Endothelial cell (in vitro differentiated cells): ENCODE data around the gene EIF4G3. TPM values are rescaled to one million over a fixed set of nuclear protein-coding genes. Genes with fewer than 3 reads are reported as not detected.

Source experiments
- DNase-seq: peaks from one replicate; pipeline ENCODE4 v3.0.0; 2021; ENCODE audit warnings: low spot score
- H3K27ac Mint-ChIP-seq: one replicate; pipeline ENCODE4 v1.8.0; 2021; ENCODE audit warnings: mixed read lengths, inconsistent platforms; ENCODE audit not compliant: unreplicated experiment
- H3K27me3 Mint-ChIP-seq: one replicate; pipeline ENCODE4 v1.8.0; 2021; ENCODE audit warnings: mild to moderate bottlenecking, moderate library complexity, mixed read lengths, inconsistent platforms; ENCODE audit not compliant: unreplicated experiment
- H3K36me3 Mint-ChIP-seq: one replicate; pipeline ENCODE4 v1.8.0; 2021; ENCODE audit warnings: mild to moderate bottlenecking, low read depth, mixed read lengths, inconsistent platforms; ENCODE audit not compliant: unreplicated experiment
- H3K4me1 Mint-ChIP-seq: one replicate; pipeline ENCODE4 v1.8.0; 2021; ENCODE audit warnings: mild to moderate bottlenecking, mixed read lengths, inconsistent platforms; ENCODE audit not compliant: unreplicated experiment
- H3K4me3 Mint-ChIP-seq: one replicate; pipeline ENCODE4 v1.8.0; 2021; ENCODE audit warnings: mild to moderate bottlenecking, mixed read lengths, inconsistent platforms; ENCODE audit not compliant: unreplicated experiment
- H3K9me3 Mint-ChIP-seq: one replicate; pipeline ENCODE4 v1.8.0; 2021; ENCODE audit warnings: mixed read lengths, inconsistent platforms; ENCODE audit not compliant: unreplicated experiment
- CTCF ChIP-seq: fragments of 200-600 bp; sonication (generic); IDR thresholded peaks from one replicate; pipeline ENCODE4 v1.5.0; 2021; ENCODE audit warnings: antibody characterized with exemption; ENCODE audit not compliant: unreplicated experiment
- total RNA-seq: library from RNA; stranded (reverse); fragmentation: NEBNext Ultra II Directional; extraction: Animal tissue kit (Norgen Biotek cat#: 25700); gene quantifications from one replicate; pipeline ENCODE4 v1.2.1, GENCODE V29; 2021; ENCODE audit not compliant: unreplicated experiment

Gene EIF4G3
- total RNA-seq, 1 donor from 2014 or later, result 87.6 TPM

- Mint-ChIP-seq H3K36me3 (peaks cover 2% of the 10 kb centered on the region), H3K27me3 (peaks cover 3% of the 10 kb centered on the region), H3K4me3 (no peak overlapping the region), H3K27ac (no peak overlapping the region), H3K4me1 (no peaks in the 10 kb centered on the region), H3K9me3 (no peaks in the 10 kb centered on the region)
- DNase-seq, result no peak
- TF ChIP-seq CTCF, result no peak
These were observed 187.8 kb downstream of the EIF4G3 start for GRCh38 chr1:20988943-20989342.

- Mint-ChIP-seq H3K27me3 (peaks cover 3% of the 10 kb centered on the region), H3K9me3 (no peaks in the 10 kb centered on the region), H3K27ac (no peak overlapping the region), H3K4me1 (no peaks in the 10 kb centered on the region), H3K4me3 (no peak overlapping the region), H3K36me3 (peaks cover 2% of the 10 kb centered on the region)
- no peak for TF ChIP-seq CTCF
- DNase-seq, result no peak
These were observed 188.6 kb downstream of the EIF4G3 start for GRCh38 chr1:20987831-20988825.

GRCh38 chr1:20983297-20983889 is 193.3 kb downstream of the EIF4G3 start:
- no peak overlapping the region for H3K27ac Mint-ChIP-seq
- TF ChIP-seq CTCF, result no peak
- no peak overlapping the region for H3K4me3 Mint-ChIP-seq
- H3K4me1 Mint-ChIP-seq, result peaks cover 8% of the 10 kb centered on the region
- H3K36me3 Mint-ChIP-seq, result no peaks in the 10 kb centered on the region
- no peak for DNase-seq
- no peaks in the 10 kb centered on the region for H3K9me3 Mint-ChIP-seq
- peaks cover 4% of the 10 kb centered on the region for H3K27me3 Mint-ChIP-seq

GRCh38 chr1:20982316-20982715 is 194.4 kb downstream of the EIF4G3 start:
- Mint-ChIP-seq H3K27ac (peak overlapping the region; percentile 30), H3K9me3 (no peaks in the 10 kb centered on the region), H3K27me3 (peaks cover 4% of the 10 kb centered on the region), H3K4me3 (no peak overlapping the region), H3K4me1 (peaks cover 8% of the 10 kb centered on the region), H3K36me3 (no peaks in the 10 kb centered on the region)
- no peak for TF ChIP-seq CTCF
- DNase-seq, result no peak

GRCh38 chr1:20981915-20982314 is 194.8 kb downstream of the EIF4G3 start:
- TF ChIP-seq CTCF, result no peak
- Mint-ChIP-seq H3K27me3 (peaks cover 4% of the 10 kb centered on the region), H3K4me1 (peaks cover 8% of the 10 kb centered on the region), H3K9me3 (no peaks in the 10 kb centered on the region), H3K36me3 (no peaks in the 10 kb centered on the region), H3K27ac (peak overlapping the region; percentile 30), H3K4me3 (no peak overlapping the region)
- DNase-seq, result no peak
